Heart right ventricle (tissue), 16 donors: ENCODE results near the gene SPC24. TPM values are rescaled to one million over a fixed set of nuclear protein-coding genes. Genes with fewer than 3 reads are reported as not detected.

Source experiments
- ATAC-seq, 8 donors: fragments of 200-7000 bp; cut with Tn5 transposase; one replicate each; pipeline ENCODE4 v1.9.1; 2020; ENCODE audit warnings: mild to moderate bottlenecking in 8 of 8, moderate library complexity in 8 of 8, moderate number of reproducible peaks in 1 of 8
- DNase-seq, 2 donors: peaks; one replicate each; pipeline ENCODE4 v3.0.0-alpha.2; 2020
- H3K27ac ChIP-seq, 10 donors: fragments of 200-600 bp; sonication (generic) in 2 of 10; one replicate each; pipeline versions ENCODE4 v1.5.0 to v1.8.0; 2020 to 2022; ENCODE audit warnings: mild to moderate bottlenecking in 3 of 10
- H3K27me3 ChIP-seq, 7 donors: fragments of 200-600 bp; one replicate each; pipeline ENCODE4 v1.8.0; 2021 to 2022; ENCODE audit warnings: mild to moderate bottlenecking in 2 of 7
- H3K36me3 ChIP-seq, 9 donors: fragments of 200-600 bp; sonication (generic) in 1 of 9; one replicate each; pipeline versions ENCODE4 v1.5.0 to v1.8.0; 2020 to 2022; ENCODE audit warnings: mild to moderate bottlenecking in 2 of 9
- H3K4me1 ChIP-seq, 9 donors: fragments of 200-600 bp; sonication (generic) in 1 of 9; one replicate each; pipeline versions ENCODE4 v1.5.0 to v1.8.0; 2020 to 2022; ENCODE audit warnings: mild to moderate bottlenecking in 4 of 9
- H3K4me3 ChIP-seq, 10 donors: fragments of 200-600 bp; sonication (generic) in 2 of 10; one replicate each; pipeline versions ENCODE4 v1.5.0 to v1.8.0; 2020 to 2022; ENCODE audit warnings: mild to moderate bottlenecking in 7 of 10, moderate library complexity in 2 of 10
- H3K9me3 ChIP-seq, 11 donors: fragments of 200-600 bp in 10 of 11; sonication (generic) in 2 of 11; one replicate each; pipeline versions ENCODE4 v1.5.0 to v1.8.0; 2013 to 2022; ENCODE audit warnings: mild to moderate bottlenecking in 2 of 11, control low read depth in 1 of 11, moderate library complexity in 1 of 11
- CTCF ChIP-seq, 9 donors: fragments of 200-600 bp; sonication (generic) in 2 of 9; IDR thresholded peaks; one replicate each; pipeline versions ENCODE4 v1.5.0 to v1.8.0; 2021 to 2022; ENCODE audit warnings: antibody characterized with exemption in 9 of 9, mild to moderate bottlenecking in 5 of 9, moderate library complexity in 1 of 9
- WGBS, 2 donors: extraction: QIAGEN DNeasy Blood & Tissue Kit; methylation state at CpG; one replicate each; pipeline ENCODE4 v1.1.7; 2013; ENCODE audit warnings: inconsistent platforms in 1 of 2; 5-methylcytosine and 5-hydroxymethylcytosine counted together
- intact Hi-C, 10 donors: fragments of 100-400 bp; cut with DNase I; formaldehyde crosslinking; loops; one replicate each; pipeline versions ENCODE4 v1.11.1 to v1.14.2; 2022
- polyA plus RNA-seq, 2 donors: library from polyadenylated mRNA; stranded (reverse); fragments of 200-250 nt; gene quantifications; one replicate each; pipeline ENCODE4 v1.2.3, GENCODE V29; 2013
- total RNA-seq, 10 donors: library from RNA; stranded (reverse); fragmentation: NEBNext Ultra II Directional in 3 of 10; extraction: Animal tissue kit (Norgen Biotek cat#: 25700) in 3 of 10; gene quantifications; one replicate each; pipeline versions ENCODE4 v1.2.1 to v1.2.4, GENCODE V29; 2021 to 2023
- donor health status: Arrhythmogenic right ventricular cardiomyopathy.
- donor health status: ischemic (EF 13 %, LVEDD 7.1; RV severe dilation, severe dysfunction).
- donor health status: healthy with polysubstance abuse.
- donor health status: DM: no; HTN: yes; CAD: no.
- donor health status: DM: no; HTN: no; CAD: no.
- donor health status: ischemic (EF 25% LVEDD 6.9; RV normal size, moderate dysfunction).
- donor health status: ischemic (EF 25% LVEDD 5.7; RV mildly dilated, moderate dysfunction).
- donor health status: healthy.
- donor health status: DM: yes; HTN: yes; CAD: no.
- donor health status: Ischemic cardiomyopathy.
- donor health status: ischemic (EF 35%, LVEDD 5.7; RV mildly dilated, moderate dysfunction).
- donor health status: nonischemic (EF 11% LVEDD 7.7; RV severe dilation, severe dysfunction).
- donor health status: DM: yes; HTN: yes; CAD: no.
- donor health status: PGD.
- donor health status: ischemic (EF 29% LVEDD 5.4; RV normal size, mild dysfunction).
- donor health status: nonischemic (EF 23%, LVEDD 6.1; RV moderate dilation, normal function).

The SPC24 gene
- total and polyA plus RNA-seq, 12 donors: 0.93 to 8.5 (median 3.2) TPM

GRCh38 chr19:11203194-11204075 lies 47.9 kb upstream of the SPC24 start:
- DNase-seq (peak; percentile 81 to 87), ATAC-seq (peak; percentile 71 to 85 (median 78))
- H3K4me1 ChIP-seq: peaks cover 13 to 43% (median 29%) of the 10 kb centered on the region in 9 donors
- 30 to 34% methylated on average over 17 of the region's 17 CpGs for WGBS, 2 donors
- intact Hi-C loops: loop anchor here in 9 of 10 donors (1.0 to 10.0 kb wide), 7 partner anchors 61 to 169 kb away; no protein-coding TSS in a partner anchor
- H3K4me3 ChIP-seq: peak overlapping the region in 7 of 10 donors; percentile 2 to 37 (median 33)
- peaks cover 0 to 99% (median 24%) of the 10 kb centered on the region in 9 donors for H3K36me3 ChIP-seq
- no peaks in the 10 kb centered on the region for H3K27me3 ChIP-seq
- TF ChIP-seq CTCF (IDR thresholded peaks at IDR 0.05): peak; percentile 82 to 92 (median 87)
- H3K27ac ChIP-seq: peak overlapping the region; percentile 81 to 94 (median 85)
- no peaks in the 10 kb centered on the region for H3K9me3 ChIP-seq

- WGBS, 2 donors: 80 to 88% methylated on average over 20 of the region's 20 CpGs
- Histone ChIP-seq H3K27me3 (no peaks in the 10 kb centered on the region), H3K27ac (peak overlapping the region; percentile 81 to 94 (median 85)), H3K36me3 (peaks cover 0 to 95% (median 23%) of the 10 kb centered on the region in 9 donors), H3K9me3 (no peaks in the 10 kb centered on the region), H3K4me3 (no peak overlapping the region), H3K4me1 (peaks cover 13 to 50% (median 35%) of the 10 kb centered on the region in 9 donors)
- intact Hi-C loops: loop anchor here in 8 of 10 donors (1.0 to 10.0 kb wide), 6 partner anchors 60 to 168 kb away; no protein-coding TSS in a partner anchor
- DNase-seq (no peak), ATAC-seq (peak in 5 of 8 donors; percentile 0 to 2 (median 0))
- no peak for TF ChIP-seq CTCF (IDR thresholded peaks at IDR 0.05)
Measured at GRCh38 chr19:11202488-11203193, 47.1 kb upstream of the SPC24 start.

GRCh38 chr19:11201791-11202190 lies 46.2 kb upstream of the SPC24 start:
- no peak for TF ChIP-seq CTCF (IDR thresholded peaks at IDR 0.05)
- Histone ChIP-seq H3K4me1 (peaks cover 13 to 51% (median 35%) of the 10 kb centered on the region in 9 donors), H3K9me3 (no peaks in the 10 kb centered on the region), H3K4me3 (no peak overlapping the region), H3K27me3 (peaks cover 0 to 1% (median 0%) of the 10 kb centered on the region in 7 donors), H3K36me3 (peaks cover 0 to 87% (median 17%) of the 10 kb centered on the region in 9 donors), H3K27ac (peak overlapping the region in 9 of 10 donors; percentile 81 to 94 (median 85))
- DNase-seq: no peak
- no peak for ATAC-seq
- intact Hi-C loops: loop anchor here in 7 of 10 donors (5.0 to 10.0 kb wide), 3 partner anchors 64 to 167 kb away; no protein-coding TSS in a partner anchor
- 95 to 96% methylated on average over 24 of the region's 24 CpGs for WGBS, 2 donors

- no peak for TF ChIP-seq CTCF (IDR thresholded peaks at IDR 0.05)
- Histone ChIP-seq H3K27me3 (peaks cover 0 to 7% (median 0%) of the 10 kb centered on the region in 7 donors), H3K4me1 (peaks cover 13 to 59% (median 41%) of the 10 kb centered on the region in 9 donors), H3K36me3 (peaks cover 0 to 78% (median 12%) of the 10 kb centered on the region in 9 donors), H3K4me3 (no peak overlapping the region), H3K27ac (peak overlapping the region in 5 of 10 donors; percentile 15 to 91 (median 85)), H3K9me3 (no peaks in the 10 kb centered on the region)
- WGBS, 2 donors: 85 to 87% methylated on average over 9 of the region's 9 CpGs
- DNase-seq (no peak), ATAC-seq (no peak)
- intact Hi-C loops: loop anchor here in 7 of 10 donors (5.0 to 10.0 kb wide), 3 partner anchors 64 to 166 kb away; no protein-coding TSS in a partner anchor
Measured at GRCh38 chr19:11200931-11201330, 45.3 kb upstream of the SPC24 start.
